Activated T-helper 17 cell treated with anti-CD3 and anti-CD28 coated beads, Interleukin-2, amount 50 U/mL, for 72 hours (primary cell): ENCODE data around the gene KCNG2. TPM values are rescaled to one million over a fixed set of nuclear protein-coding genes. Genes with fewer than 3 reads are reported as not detected.

Experiments used
- ATAC-seq: fragments of 150-1000 bp; cut with Tn5 transposase; replicated peaks from 2 replicates; pipeline ENCODE4 v1.10.0; 2021; ENCODE audit warnings: mild to moderate bottlenecking, moderate library complexity
- H3K27ac Mint-ChIP-seq: one replicate; pipeline ENCODE4 v1.8.0; 2022; ENCODE audit warnings: mixed read lengths
- H3K27me3 Mint-ChIP-seq: one replicate; pipeline ENCODE4 v1.8.0; 2022; ENCODE audit warnings: mixed read lengths
- H3K36me3 Mint-ChIP-seq: one replicate; pipeline ENCODE4 v1.8.0; 2022; ENCODE audit warnings: low read depth, mild to moderate bottlenecking, mixed read lengths
- H3K4me1 Mint-ChIP-seq: one replicate; pipeline ENCODE4 v1.8.0; 2022; ENCODE audit warnings: mixed read lengths
- H3K4me3 Mint-ChIP-seq: one replicate; pipeline ENCODE4 v1.8.0; 2022; ENCODE audit warnings: mild to moderate bottlenecking, mixed read lengths
- H3K9me3 Mint-ChIP-seq: one replicate; pipeline ENCODE4 v1.8.0; 2022; ENCODE audit warnings: mixed read lengths
- total RNA-seq, 2 donors: library from RNA; stranded (reverse); gene quantifications; one replicate each; pipeline ENCODE4 v1.2.3, GENCODE V29; 2022

Gene KCNG2
- total RNA-seq, 2 donors from 2014 or later: not detected

DNA sequence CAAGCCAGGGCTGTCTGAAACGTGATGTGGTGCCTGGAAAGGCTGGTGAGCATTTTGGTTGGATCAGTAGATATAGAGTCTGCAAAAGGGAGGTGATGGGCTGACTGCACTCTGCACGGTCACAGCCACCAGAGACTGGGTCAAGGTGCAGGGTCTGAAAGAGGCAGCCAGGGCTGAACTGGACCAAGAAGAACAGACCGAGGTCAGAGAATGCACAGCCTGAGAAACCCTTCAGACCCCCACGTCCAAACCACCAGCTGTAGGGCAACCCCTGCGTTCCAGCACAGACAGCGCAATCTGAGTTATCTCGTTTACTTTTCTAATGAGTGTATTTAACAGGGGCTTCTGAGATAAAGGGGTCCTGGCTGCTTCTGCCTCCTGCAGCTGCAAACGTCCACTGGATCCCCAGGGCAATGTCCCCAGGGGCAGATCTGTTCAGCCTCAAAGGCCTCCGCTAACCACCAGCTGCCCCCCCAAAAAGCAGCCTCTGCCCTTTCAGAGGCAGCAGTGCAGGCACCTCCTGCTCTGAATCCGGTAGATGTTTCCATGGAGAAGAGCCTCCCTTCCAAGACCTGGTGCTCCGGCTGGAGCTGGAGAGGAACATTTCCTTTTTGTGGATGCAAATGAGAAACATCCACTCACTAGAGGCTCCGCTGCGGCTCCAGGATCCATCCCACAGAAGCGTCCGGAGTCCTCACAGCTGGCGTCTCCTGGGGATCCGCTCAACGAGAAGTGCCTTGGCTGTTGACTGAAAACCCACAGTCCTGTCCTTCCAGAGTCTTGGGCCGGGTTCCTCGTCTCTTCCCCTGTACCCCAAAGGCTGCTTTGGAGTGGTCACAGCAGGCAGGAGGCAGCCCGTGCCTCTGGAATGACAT is 970 bp upstream of the KCNG2 start:
- H3K27me3 Mint-ChIP-seq: peaks cover 41% of the 10 kb centered on the region
- ATAC-seq: no peak
- H3K27ac Mint-ChIP-seq: no peak overlapping the region
- H3K36me3 Mint-ChIP-seq: peaks cover 5% of the 10 kb centered on the region
- peaks cover 6% of the 10 kb centered on the region for H3K4me1 Mint-ChIP-seq
- no peaks in the 10 kb centered on the region for H3K9me3 Mint-ChIP-seq
- H3K4me3 Mint-ChIP-seq: peak overlapping the region; percentile 48

DNA sequence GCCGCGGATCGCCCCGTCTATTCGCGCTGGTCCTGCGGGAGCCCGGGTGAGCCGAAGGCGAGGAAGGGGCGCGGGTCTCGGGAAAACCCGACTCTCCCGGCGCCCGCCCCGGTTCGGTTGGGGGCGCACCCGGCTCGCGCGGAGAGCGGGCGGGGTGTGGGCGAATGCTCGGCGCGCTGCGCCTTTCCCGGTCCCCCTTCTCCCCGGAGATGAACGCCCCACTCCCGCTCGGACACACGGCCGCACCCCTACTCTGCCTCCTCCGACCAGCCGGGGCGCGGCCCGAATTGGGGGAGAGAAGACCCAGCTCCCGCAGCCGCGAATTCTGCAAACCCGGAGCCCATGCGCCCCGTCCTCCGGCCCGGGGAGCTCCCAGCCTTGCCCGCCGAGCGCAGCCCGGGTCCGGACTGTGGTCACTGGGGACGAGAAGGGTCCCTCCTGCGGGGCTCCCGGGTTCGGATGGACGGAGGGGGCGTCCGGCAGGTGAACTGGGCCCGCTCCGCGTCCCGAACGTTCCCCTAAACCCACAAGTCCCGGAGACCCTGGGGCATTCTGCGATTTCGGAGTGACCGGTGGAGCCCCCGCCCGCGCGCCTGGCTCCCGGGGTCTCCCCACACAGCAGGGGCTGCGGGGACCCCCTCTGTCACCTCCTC is 734 bp downstream of the KCNG2 start:
- Mint-ChIP-seq H3K36me3 (peaks cover 5% of the 10 kb centered on the region), H3K27me3 (peaks cover 29% of the 10 kb centered on the region), H3K4me1 (peaks cover 6% of the 10 kb centered on the region), H3K27ac (no peak overlapping the region), H3K4me3 (no peak overlapping the region), H3K9me3 (no peaks in the 10 kb centered on the region)
- ATAC-seq: no peak

DNA sequence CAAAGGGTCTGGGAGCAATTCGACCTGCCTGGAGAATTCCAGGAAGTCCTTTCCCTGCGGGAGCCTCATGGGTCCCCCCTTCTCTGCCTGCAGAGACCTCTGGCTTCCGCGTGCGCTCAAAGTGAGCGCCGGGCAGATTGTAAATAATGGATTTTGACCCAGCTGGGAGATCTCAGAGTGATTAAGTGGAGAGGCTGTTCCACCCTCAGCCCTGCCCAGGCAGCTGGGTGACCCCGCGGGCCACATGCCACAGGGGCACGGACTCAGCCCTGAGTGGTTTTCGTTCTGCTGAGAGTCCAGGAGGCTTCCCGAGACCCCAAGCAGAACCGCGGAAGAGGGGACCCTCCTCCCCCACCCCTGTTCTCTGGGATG is 1.2 kb downstream of the KCNG2 start:
- Mint-ChIP-seq H3K27me3 (peaks cover 26% of the 10 kb centered on the region), H3K36me3 (peaks cover 5% of the 10 kb centered on the region), H3K4me1 (peaks cover 6% of the 10 kb centered on the region), H3K27ac (no peak overlapping the region), H3K9me3 (no peaks in the 10 kb centered on the region), H3K4me3 (no peak overlapping the region)
- ATAC-seq: no peak

DNA sequence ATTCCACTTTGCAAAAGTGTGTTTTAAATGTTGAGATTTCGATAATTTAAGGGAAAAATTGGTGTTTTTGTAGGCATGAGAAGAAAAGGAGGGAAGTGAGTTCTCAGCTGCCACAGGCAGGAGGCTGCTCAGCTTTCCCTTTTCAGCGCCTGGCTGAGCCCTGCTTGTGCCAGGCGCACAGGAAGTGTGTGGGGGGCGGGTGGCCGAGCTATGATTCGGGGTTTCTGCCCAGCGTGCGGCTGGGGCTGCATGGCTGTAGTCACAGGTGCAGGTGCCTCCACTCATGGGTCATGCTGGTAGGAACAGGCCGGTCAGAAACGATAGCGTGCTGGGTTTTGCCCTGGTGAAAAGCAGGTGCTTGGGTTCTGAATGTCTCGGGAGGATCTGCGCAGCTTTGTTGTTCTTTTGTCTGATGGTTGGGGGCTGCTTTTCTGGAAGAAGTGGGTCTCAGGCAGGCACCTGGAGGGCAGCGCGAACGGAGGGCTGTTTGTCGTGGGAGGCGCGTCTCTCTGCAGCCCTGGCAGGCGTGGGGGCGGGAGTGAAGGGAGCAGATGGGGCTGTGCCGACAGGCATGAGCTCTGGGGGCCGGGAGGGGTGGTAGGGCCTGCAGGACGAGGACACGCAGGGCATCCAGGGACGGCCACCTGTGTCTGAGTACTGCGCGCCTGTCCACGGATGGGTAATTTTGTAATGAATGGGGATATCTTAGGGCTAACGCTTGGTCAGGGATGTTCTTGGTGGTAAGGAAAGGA is 2.1 kb downstream of the KCNG2 start:
- H3K9me3 Mint-ChIP-seq: no peaks in the 10 kb centered on the region
- no peak for ATAC-seq
- H3K27me3 Mint-ChIP-seq: peaks cover 21% of the 10 kb centered on the region
- H3K36me3 Mint-ChIP-seq: peaks cover 5% of the 10 kb centered on the region
- peaks cover 6% of the 10 kb centered on the region for H3K4me1 Mint-ChIP-seq
- no peak overlapping the region for H3K4me3 Mint-ChIP-seq
- H3K27ac Mint-ChIP-seq: no peak overlapping the region

DNA sequence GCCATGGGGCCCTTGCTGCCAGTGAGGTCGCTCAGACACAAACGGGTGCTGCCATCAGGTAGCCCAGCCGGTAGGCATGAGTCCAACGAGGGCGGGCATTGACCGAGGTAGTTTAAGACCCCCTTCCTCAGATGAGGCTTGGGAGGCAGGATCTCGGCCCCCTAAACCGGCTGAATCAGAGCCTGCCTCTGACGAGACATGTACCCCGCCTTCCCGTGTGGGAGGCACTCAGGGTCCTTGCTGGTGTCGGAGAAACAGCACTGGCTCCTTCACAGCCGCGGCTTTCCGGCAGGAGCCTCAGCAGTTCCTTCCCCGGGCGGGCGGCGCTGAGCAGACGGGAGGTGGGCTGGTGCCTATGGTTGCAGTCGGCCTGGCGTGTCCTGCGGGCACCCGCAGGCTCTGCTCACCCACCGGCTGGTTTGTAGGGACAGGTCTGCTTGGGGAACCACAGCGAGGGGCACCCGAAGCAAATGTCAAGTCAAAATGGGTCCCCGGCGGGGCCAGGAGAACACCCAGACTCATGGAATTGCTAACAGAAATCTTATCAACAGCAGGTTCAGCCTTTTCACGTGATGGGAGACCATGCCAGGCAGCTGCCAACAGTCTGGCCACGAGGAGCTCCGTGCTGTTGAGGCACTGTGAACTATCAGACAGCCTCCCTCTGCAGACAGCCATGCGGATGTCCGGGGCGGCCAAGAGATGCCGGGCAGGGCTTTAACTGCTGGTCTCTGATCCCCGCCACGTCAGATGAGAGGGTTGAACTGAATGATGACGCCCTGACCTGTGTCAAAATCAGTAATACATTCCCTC is 2.8 kb downstream of the KCNG2 start:
- H3K4me1 Mint-ChIP-seq: peaks cover 6% of the 10 kb centered on the region
- no peak for ATAC-seq
- H3K36me3 Mint-ChIP-seq: peaks cover 5% of the 10 kb centered on the region
- H3K27me3 Mint-ChIP-seq: peaks cover 16% of the 10 kb centered on the region
- H3K9me3 Mint-ChIP-seq: no peaks in the 10 kb centered on the region
- no peak overlapping the region for H3K27ac Mint-ChIP-seq
- H3K4me3 Mint-ChIP-seq: no peak overlapping the region

DNA sequence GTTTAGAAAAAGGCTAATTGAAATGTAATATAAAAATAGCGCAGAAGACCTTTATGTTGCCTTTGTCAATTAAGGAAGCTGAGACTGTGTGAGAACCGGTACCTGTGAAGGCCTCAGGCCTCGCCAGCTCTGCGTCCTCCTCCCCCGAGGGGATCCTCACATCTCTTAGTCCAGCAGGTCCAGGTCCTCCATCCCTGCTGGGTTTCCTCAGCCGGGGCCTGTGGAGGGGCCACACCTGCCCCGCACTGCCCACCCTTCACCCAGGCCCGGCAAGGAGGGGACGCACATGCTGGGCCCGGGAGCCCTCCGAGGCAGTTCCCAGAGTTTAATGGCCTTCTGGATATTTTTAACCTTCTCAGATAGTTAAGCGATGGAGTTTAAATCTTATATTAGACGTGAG is 3.5 kb downstream of the KCNG2 start:
- peaks cover 16% of the 10 kb centered on the region for H3K27me3 Mint-ChIP-seq
- no peak overlapping the region for H3K27ac Mint-ChIP-seq
- H3K36me3 Mint-ChIP-seq: peaks cover 5% of the 10 kb centered on the region
- H3K9me3 Mint-ChIP-seq: no peaks in the 10 kb centered on the region
- no peak for ATAC-seq
- peaks cover 6% of the 10 kb centered on the region for H3K4me1 Mint-ChIP-seq
- H3K4me3 Mint-ChIP-seq: no peak overlapping the region

DNA sequence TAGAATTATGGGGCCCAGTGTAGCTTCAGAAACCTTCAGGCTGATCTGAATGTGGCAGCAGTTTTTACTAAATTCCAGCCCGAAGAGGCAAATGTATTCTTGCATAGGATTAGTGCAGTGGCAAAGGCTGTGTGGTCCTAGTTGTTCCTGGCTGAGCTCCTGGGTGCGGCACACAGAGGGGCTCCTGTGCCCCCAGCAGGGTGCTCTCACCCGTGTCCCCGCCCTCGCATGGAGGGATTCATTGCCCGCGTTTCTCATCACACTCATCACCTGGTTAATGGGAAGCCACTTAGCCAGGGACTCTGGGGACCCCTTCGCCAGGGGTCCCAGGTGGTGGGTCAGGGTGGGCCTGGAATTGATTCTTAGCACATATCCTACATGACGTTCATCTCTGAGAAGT is 3.9 kb downstream of the KCNG2 start:
- no peaks in the 10 kb centered on the region for H3K9me3 Mint-ChIP-seq
- H3K27me3 Mint-ChIP-seq: peaks cover 16% of the 10 kb centered on the region
- ATAC-seq: no peak
- no peak overlapping the region for H3K4me3 Mint-ChIP-seq
- peaks cover 6% of the 10 kb centered on the region for H3K4me1 Mint-ChIP-seq
- H3K36me3 Mint-ChIP-seq: peaks cover 5% of the 10 kb centered on the region
- no peak overlapping the region for H3K27ac Mint-ChIP-seq

DNA sequence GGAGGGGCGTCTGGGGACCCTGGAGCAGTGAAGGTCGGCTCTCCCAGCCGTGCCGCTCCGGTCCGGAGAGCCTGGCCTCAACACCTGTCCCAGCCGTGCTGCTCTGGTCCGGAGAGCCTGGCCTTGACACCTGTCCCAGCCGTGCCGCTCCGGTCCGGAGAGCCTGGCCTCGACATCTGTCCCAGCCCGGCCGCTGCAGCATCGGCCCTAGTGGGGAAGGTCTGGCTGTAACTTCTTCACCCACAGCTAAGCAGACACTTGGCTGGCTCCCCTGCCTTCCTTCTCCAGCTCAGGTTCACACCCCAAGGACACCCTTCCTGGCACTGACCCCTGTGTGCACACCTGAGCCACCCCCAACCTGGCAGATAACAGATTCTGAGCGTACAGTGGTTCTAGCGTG is 4.6 kb downstream of the KCNG2 start:
- ATAC-seq: no peak
- H3K9me3 Mint-ChIP-seq: no peaks in the 10 kb centered on the region
- no peak overlapping the region for H3K27ac Mint-ChIP-seq

DNA sequence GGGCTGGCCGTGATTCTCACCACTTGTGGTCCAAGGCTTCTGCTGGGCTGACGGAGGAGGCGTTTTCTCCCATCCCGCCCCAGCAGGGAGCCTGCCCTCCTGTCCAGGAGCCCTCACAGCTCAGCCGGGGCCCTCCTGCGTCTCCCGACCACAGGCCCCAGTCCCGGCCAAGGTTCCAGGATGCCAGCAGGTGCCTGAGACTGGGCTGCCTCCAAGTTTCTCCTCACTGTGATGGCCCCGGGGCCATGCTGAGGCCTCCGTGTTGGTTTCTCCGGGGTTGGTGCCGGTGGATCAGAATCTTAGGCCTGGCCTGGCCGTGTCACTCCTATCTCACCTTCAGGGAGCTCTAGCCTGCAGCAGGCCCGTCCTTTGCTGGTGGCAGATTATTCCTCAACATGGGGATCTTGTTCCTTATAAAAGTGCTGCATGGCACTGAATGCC is 5.9 kb downstream of the KCNG2 start:
- Mint-ChIP-seq H3K4me1 (no peaks in the 10 kb centered on the region), H3K4me3 (no peak overlapping the region), H3K36me3 (no peaks in the 10 kb centered on the region), H3K27me3 (peaks cover 11% of the 10 kb centered on the region), H3K27ac (no peak overlapping the region), H3K9me3 (no peaks in the 10 kb centered on the region)
- no peak for ATAC-seq

More for the DNA sequence above, 4.6 kb downstream of the KCNG2 start:
- H3K36me3 Mint-ChIP-seq: peaks cover 3% of the 10 kb centered on the region
- peaks cover 3% of the 10 kb centered on the region for H3K4me1 Mint-ChIP-seq
- peaks cover 14% of the 10 kb centered on the region for H3K27me3 Mint-ChIP-seq
- no peak overlapping the region for H3K4me3 Mint-ChIP-seq

DNA sequence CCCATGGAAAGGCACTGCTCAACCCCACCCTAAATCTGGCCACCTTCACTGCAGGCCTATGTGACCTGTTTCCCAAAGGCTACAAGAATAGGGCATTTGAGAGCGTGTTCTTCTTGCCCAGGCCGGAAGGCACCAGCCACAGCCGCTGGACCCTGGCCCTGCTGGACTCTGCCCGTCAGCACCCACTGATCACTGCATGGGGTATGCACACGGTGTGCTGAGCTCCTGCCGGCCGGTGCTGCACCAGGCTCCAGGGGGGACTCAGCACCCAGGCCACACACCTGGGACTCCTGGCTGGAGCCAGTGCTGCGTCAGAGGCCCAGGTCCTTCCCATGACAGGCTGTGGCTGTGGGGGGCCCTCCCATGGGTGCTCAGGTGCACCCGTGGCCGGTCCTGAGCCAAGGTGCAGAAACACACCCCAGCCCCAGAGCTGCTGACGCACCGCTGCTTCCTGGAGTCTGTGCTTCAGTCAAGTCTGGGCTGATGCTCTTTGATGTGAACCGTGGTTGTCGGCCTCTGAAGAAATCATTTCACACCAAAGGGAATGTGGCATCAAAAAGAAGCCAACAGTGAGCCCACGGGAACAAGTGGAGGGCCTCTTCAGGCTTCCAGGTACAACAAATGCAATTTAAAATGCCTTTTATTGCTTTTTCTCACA is 6.5 kb downstream of the KCNG2 start:
- H3K36me3 Mint-ChIP-seq: no peaks in the 10 kb centered on the region
- H3K9me3 Mint-ChIP-seq: no peaks in the 10 kb centered on the region
- H3K27ac Mint-ChIP-seq: no peak overlapping the region
- no peaks in the 10 kb centered on the region for H3K4me1 Mint-ChIP-seq
- no peak for ATAC-seq
- H3K27me3 Mint-ChIP-seq: peaks cover 10% of the 10 kb centered on the region
- no peak overlapping the region for H3K4me3 Mint-ChIP-seq

DNA sequence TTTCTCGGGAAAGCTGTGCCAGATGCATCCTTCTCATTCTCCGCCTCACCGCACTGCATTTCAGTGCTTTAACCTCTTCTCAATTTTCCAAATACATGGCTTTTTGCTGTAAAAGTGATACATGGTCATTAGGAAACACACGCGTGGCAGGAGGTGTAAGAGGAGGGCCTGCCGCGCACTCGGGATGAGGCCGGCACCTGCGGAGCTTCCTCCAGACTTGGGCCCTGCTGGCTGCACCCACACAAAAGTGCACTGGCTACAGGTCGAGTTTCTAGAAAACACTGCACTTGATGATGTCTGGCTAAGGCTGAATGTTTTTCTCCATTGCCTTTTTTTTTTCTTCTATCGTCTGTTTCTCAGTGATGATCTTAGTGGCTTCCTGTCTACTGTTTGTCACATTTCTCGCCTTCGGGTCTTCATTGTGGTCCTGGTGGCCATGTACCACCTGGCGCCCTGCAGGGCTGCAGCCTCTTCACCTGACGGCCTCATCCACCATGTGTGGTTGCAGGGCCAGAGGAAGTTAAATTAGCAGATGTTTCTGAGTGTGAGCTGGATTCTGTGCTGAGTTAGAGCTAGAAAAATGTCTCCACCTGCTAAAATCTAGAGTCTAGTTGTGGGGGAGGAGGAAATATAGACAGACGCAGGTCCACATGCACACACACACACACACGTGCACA is 7.6 kb downstream of the KCNG2 start:
- no peaks in the 10 kb centered on the region for H3K9me3 Mint-ChIP-seq
- ATAC-seq: no peak
- no peak overlapping the region for H3K4me3 Mint-ChIP-seq

DNA sequence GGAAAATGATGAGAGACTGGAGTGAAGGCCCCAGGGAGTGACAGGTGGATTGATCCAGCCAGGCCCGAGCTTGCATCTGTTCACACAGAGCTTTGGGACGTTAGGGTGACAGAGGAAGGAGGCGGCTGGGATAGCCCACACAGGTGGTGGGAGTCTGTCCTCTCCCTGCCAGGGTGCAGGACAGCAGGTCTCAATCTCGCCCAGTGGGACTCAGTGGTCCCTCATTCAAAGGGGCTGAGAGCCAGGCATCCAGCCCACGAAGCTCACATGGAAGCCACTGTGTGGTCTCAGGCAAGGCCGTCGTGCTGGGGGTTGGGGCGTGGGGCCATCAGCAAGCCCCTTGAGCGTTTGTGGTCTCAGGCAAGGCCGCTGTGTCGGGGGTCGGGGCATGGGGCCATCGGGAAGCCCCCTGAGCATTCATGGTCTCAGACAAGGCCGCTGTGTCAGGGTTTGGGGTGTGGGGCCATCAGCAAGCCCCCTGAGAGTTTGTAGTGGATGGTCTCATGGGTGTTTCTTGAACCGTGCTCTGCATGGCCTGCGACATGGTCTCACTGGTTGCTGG is 8.3 kb downstream of the KCNG2 start:
- Mint-ChIP-seq H3K27me3 (no peaks in the 10 kb centered on the region), H3K27ac (no peak overlapping the region)

More for the DNA sequence above, 7.6 kb downstream of the KCNG2 start:
- no peak overlapping the region for H3K27ac Mint-ChIP-seq
- no peaks in the 10 kb centered on the region for H3K27me3 Mint-ChIP-seq
- H3K36me3 Mint-ChIP-seq: no peaks in the 10 kb centered on the region
- H3K4me1 Mint-ChIP-seq: no peaks in the 10 kb centered on the region

More for the DNA sequence above, 8.3 kb downstream of the KCNG2 start:
- Mint-ChIP-seq H3K36me3 (no peaks in the 10 kb centered on the region), H3K4me1 (no peaks in the 10 kb centered on the region), H3K9me3 (no peaks in the 10 kb centered on the region), H3K4me3 (no peak overlapping the region)
- no peak for ATAC-seq
